K562 (cell line): ENCODE results near the gene NDUFV2. TPM values are rescaled to one million over a fixed set of nuclear protein-coding genes. Genes with fewer than 3 reads are reported as not detected.

Source experiments
- ATAC-seq: fragments of 200-7000 bp; cut with Tn5 transposase; 3 replicates; pipeline ENCODE4 v1.9.1; 2020; ENCODE audit warnings: moderate library complexity
- BruUV-seq: library from RNA; stranded (reverse); fragments of 400-500 nt; replicated peaks from 2 replicates; lab custom pipeline; 2021; lab: Mats Ljungman, UMichigan
- CTCF ChIA-PET: fragments of 300-600 bp; formaldehyde crosslinking; extraction: SDS; loops from one replicate; lab custom pipeline; 2021; ENCODE audit warnings: low intra/inter-chr PET ratio; lab: Yijun Ruan, JAX
- POLR2A ChIA-PET: fragments of 300-600, 350-650 bp; sonication (Branson Sonifier 250); formaldehyde crosslinking; extraction: SDS; loops from one replicate; lab custom pipeline; 2021; ENCODE audit warnings: antibody characterized with exemption, inconsistent platforms; lab: Yijun Ruan, JAX
- DNase-seq, 4 experiments: peaks; one replicate each; pipeline versions ENCODE4 v3.0.0 to v3.0.0-alpha.2; 2011 to 2018; ENCODE audit warnings: low spot score in 3 of 4, mixed read lengths in 3 of 4; ENCODE audit errors: extremely low read depth in 1 of 4
- FAIRE-seq: peaks from 2 replicates; lab custom pipeline; 2011; peaks lifted over from hg19 to GRCh38; lab: Jason Lieb, UNC
- H2AFZ ChIP-seq: 2 replicates; pipeline ENCODE4 v1.6.0; 2011; ENCODE audit warnings: low read depth, low read length, control low read depth, inconsistent platforms
- H3K27ac ChIP-seq: fragments of 200-600 bp; 3 replicates; pipeline ENCODE4 v1.8.0; 2011; ENCODE audit warnings: low read depth, mild to moderate bottlenecking, control low read depth, inconsistent platforms, low read length, moderate library complexity, mixed read lengths; ENCODE audit errors: extremely low read depth
- H3K27me3 ChIP-seq, 2 experiments: fragments of 300-600 bp in 1 of 2; 2 replicates in 1 of 2; 3 replicates in 1 of 2; pipeline versions ENCODE4 v1.6.0 to v1.8.0; 2011; ENCODE audit warnings: inconsistent platforms in 2 of 2, low read length in 2 of 2, mild to moderate bottlenecking in 1 of 2, mixed read lengths in 1 of 2, moderate library complexity in 1 of 2; ENCODE audit not compliant: control insufficient read depth in 2 of 2, insufficient read depth in 2 of 2
- H3K36me3 ChIP-seq: fragments of 300-600 bp; 3 replicates; pipeline ENCODE4 v1.8.0; 2011; ENCODE audit warnings: mild to moderate bottlenecking, low read length, inconsistent platforms; ENCODE audit not compliant: control insufficient read depth, insufficient read depth
- H3K4me1 ChIP-seq, 2 experiments: fragments of 200-600 bp in 1 of 2; replicated peaks in 1 of 2; 2 replicates in 1 of 2; 3 replicates in 1 of 2; pipeline versions ENCODE4 v1.5.1 to v1.8.0; 2011; ENCODE audit warnings: inconsistent platforms in 2 of 2, low read length in 2 of 2, mild to moderate bottlenecking in 1 of 2, mixed read lengths in 1 of 2, moderate library complexity in 1 of 2; ENCODE audit not compliant: control insufficient read depth in 2 of 2, insufficient read depth in 2 of 2
- H3K4me2 ChIP-seq: 2 replicates; pipeline ENCODE4 v1.6.1; 2011; ENCODE audit warnings: low read length, control low read depth, inconsistent platforms, mixed read lengths; ENCODE audit not compliant: insufficient read depth
- H3K4me3 ChIP-seq: fragments of 200-600 bp; sonication (generic), shearing (Covaris generic); 2 replicates; pipeline ENCODE4 v1.5.1; 2016; ENCODE audit warnings: control low read depth, inconsistent platforms
- H3K79me2 ChIP-seq: fragments of 200-600 bp; 3 replicates; pipeline ENCODE4 v1.8.0; 2011; ENCODE audit warnings: low read length, inconsistent platforms; ENCODE audit not compliant: control insufficient read depth, insufficient read depth
- H3K9ac ChIP-seq, 2 experiments: 2 replicates each; pipeline versions ENCODE4 v1.6.0 to v1.6.1; 2011; ENCODE audit warnings: low read depth in 2 of 2, low read length in 2 of 2, control low read depth in 1 of 2, inconsistent platforms in 1 of 2, mild to moderate bottlenecking in 1 of 2, mixed read lengths in 1 of 2; ENCODE audit not compliant: insufficient read depth in 1 of 2
- H3K9me1 ChIP-seq: one replicate; pipeline ENCODE4 v1.6.0; 2011; ENCODE audit warnings: inconsistent platforms, mild to moderate bottlenecking, low read length, moderate library complexity; ENCODE audit not compliant: control insufficient read depth, insufficient read depth
- H3K9me3 ChIP-seq: replicated peaks from 2 replicates; pipeline ENCODE4 v1.5.1; 2011; ENCODE audit warnings: low read depth, low read length, inconsistent platforms; ENCODE audit not compliant: control insufficient read depth, insufficient read depth
- H4K20me1 ChIP-seq: replicated peaks from 2 replicates; pipeline ENCODE4 v1.6.1; 2011; ENCODE audit warnings: low read length, inconsistent platforms, mixed read lengths; ENCODE audit not compliant: control insufficient read depth, insufficient read depth
- BRCA1 ChIP-seq, 2 experiments: fragments of 450-650 bp in 1 of 2; sonication (generic) in 1 of 2; formaldehyde crosslinking in 1 of 2; IDR thresholded peaks; 2 replicates each; pipeline versions ENCODE4 v1.5.0 to v1.6.1; 2017 to 2020; ENCODE audit warnings: mild to moderate bottlenecking in 1 of 2, missing genetic modification reagents in 1 of 2
- CCAR2 ChIP-seq: fragments of 200-400 bp; formaldehyde crosslinking; IDR thresholded peaks from 2 replicates; pipeline ENCODE4 v1.6.1; 2017; ENCODE audit warnings: mild to moderate bottlenecking, low read depth, low read length
- MCM3 ChIP-seq: fragments of 450-650 bp; IDR thresholded peaks from 2 replicates; pipeline ENCODE4 v1.6.1; 2016
- PHTF2 ChIP-seq: fragments of 250-450 bp; sonication (Bioruptor Pico); IDR thresholded peaks from 2 replicates; pipeline ENCODE4 v1.5.0; 2021; ENCODE audit warnings: mild to moderate bottlenecking
- STAT5B ChIP-seq: fragments of 250-450 bp; sonication (Bioruptor Pico); IDR thresholded peaks from 2 replicates; pipeline ENCODE4 v1.8.0; 2021; ENCODE audit warnings: mild to moderate bottlenecking, inconsistent platforms
- TFAM ChIP-seq: fragments of 250-450 bp; sonication (Bioruptor Pico); conservative IDR thresholded peaks from 2 replicates; pipeline ENCODE4 v1.5.0; 2021; ENCODE audit warnings: mild to moderate bottlenecking, moderate library complexity
- ZNF174 ChIP-seq: fragments of 250-450 bp; sonication (Bioruptor Pico); IDR thresholded peaks from 2 replicates; pipeline ENCODE4 v1.4.0; 2020; ENCODE audit warnings: mild to moderate bottlenecking
- WGBS: fragments of 100-300 bp; shearing (Covaris generic); methylation state at CpG from one replicate; pipeline ENCODE4 v1.1.6; 2016; ENCODE audit warnings: low coverage, mixed read lengths; ENCODE audit not compliant: insufficient coverage; ENCODE audit errors: missing lambda C conversion rate; 5-methylcytosine and 5-hydroxymethylcytosine counted together
- in situ Hi-C: fragments of 300-500 bp; cut with MboI; formaldehyde crosslinking; loops from 4 replicates; pipeline ENCODE4 v1.15.0; 2018; ENCODE audit warnings: inconsistent platforms, mixed read lengths
- intact Hi-C: fragments of 100-400 bp; cut with micrococcal nuclease; formaldehyde crosslinking; loops from 2 replicates; pipeline ENCODE4 v1.14.2; 2022
- polyA plus RNA-seq, 8 experiments: library from polyadenylated mRNA; depleted of rRNA in 4 of 8; stranded (reverse) in 5 of 8; unstranded in 3 of 8; fragments of >200 nt; fragmentation: Nextera tagmentation in 2 of 8; fragmentation: Illumina TruSeq in 1 of 8; extraction: Ambion mirVana in 2 of 8; extraction: Trizol in 1 of 8; gene quantifications; 2 replicates each; pipeline versions ENCODE4 v1.2.1 to v1.2.3, GENCODE V29; 2011 to 2014; ENCODE audit warnings: inconsistent platforms in 1 of 8, missing spikeins in 1 of 8
- total RNA-seq, 7 experiments: library from RNA; depleted of rRNA in 6 of 7; stranded (reverse); fragments of >200 nt in 6 of 7; fragmentation: Illumina TruSeq in 2 of 7; extraction: Trizol in 2 of 7; gene quantifications; 2 replicates each; pipeline versions ENCODE4 v1.2.1 to v1.2.3, GENCODE V29; 2011 to 2021; ENCODE audit warnings: low replicate concordance in 1 of 7
- TF ChIP-seq, protein P1 (sequence below): fragments of 150-350 bp; IDR thresholded peaks from 2 replicates; pipeline ENCODE4 v1.6.1; 2014; ENCODE audit warnings: low read depth, mild to moderate bottlenecking, low read length, borderline replicate concordance
- TF ChIP-seq, protein P2 (sequence below): fragments of 250-450 bp; sonication (Bioruptor Pico); IDR thresholded peaks from 2 replicates; pipeline ENCODE4 v1.5.0; 2020; ENCODE audit warnings: mild to moderate bottlenecking, borderline replicate concordance
- TF ChIP-seq, protein P3 (sequence below): IDR thresholded peaks from 2 replicates; pipeline ENCODE4 v1.6.1; 2016; ENCODE audit warnings: missing genetic modification characterization, missing compliant biosample characterization

Gene NDUFV2
- total and polyA plus RNA-seq, 9 of the 15 experiments (the other 6 are each of a cell fraction or from before 2014, with no cell fraction given) = 213 to 550 (median 384) TPM

DNA sequence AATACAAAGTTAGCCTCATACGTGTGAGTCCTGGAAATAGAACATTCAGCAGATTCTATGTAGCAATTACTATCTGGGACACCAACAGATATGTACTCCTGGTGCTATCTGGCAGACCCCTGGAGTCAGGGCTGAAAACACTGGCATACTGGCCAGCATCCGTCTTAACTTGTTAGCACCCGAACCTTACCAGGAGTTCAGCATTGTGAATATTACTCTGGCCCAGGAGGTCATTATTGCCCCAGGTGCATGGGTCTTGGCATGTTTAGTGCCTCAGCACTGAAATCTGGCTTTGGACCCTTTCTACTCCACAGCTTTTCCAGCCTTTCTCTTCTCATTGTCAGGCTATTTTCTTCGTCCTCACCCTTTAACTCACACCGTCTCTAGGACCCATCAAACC, 11.9 kb upstream of the NDUFV2 start:
- Histone ChIP-seq H3K9ac (no peak overlapping the region), H4K20me1 (no peaks in the 10 kb centered on the region), H3K27ac (no peak overlapping the region), H3K9me3 (no peaks in the 10 kb centered on the region), H3K79me2 (no peaks in the 10 kb centered on the region), H3K4me3 (no peak overlapping the region), H3K9me1 (peaks cover 3% of the 10 kb centered on the region), H3K27me3 (no peaks in the 10 kb centered on the region), H3K4me2 (no peak overlapping the region), H3K4me1 (peaks cover 3 to 16% of the 10 kb centered on the region in 2 experiments; a peak in 4 of 5 replicates), H2AFZ (peak overlapping the region; percentile 61), H3K36me3 (no peaks in the 10 kb centered on the region)
- FAIRE-seq (no peak), DNase-seq (no peak), ATAC-seq (no peak)
- no TSS peak for BruUV-seq
- WGBS = 62% methylated on average over 5 of the region's 5 CpGs
- intact Hi-C loops = no loop called here
- ChIA-PET POLR2A (interaction anchor here (0.7 to 1.9 kb wide), 2 partner anchors 10 to 47 kb away, joined by 3 to 5 read pairs; no protein-coding TSS in a partner anchor), CTCF (no interaction called here)
- in situ Hi-C loops = no loop called here
- no peak for TF ChIP-seq MCM3
- TF ChIP-seq, protein P1, sequence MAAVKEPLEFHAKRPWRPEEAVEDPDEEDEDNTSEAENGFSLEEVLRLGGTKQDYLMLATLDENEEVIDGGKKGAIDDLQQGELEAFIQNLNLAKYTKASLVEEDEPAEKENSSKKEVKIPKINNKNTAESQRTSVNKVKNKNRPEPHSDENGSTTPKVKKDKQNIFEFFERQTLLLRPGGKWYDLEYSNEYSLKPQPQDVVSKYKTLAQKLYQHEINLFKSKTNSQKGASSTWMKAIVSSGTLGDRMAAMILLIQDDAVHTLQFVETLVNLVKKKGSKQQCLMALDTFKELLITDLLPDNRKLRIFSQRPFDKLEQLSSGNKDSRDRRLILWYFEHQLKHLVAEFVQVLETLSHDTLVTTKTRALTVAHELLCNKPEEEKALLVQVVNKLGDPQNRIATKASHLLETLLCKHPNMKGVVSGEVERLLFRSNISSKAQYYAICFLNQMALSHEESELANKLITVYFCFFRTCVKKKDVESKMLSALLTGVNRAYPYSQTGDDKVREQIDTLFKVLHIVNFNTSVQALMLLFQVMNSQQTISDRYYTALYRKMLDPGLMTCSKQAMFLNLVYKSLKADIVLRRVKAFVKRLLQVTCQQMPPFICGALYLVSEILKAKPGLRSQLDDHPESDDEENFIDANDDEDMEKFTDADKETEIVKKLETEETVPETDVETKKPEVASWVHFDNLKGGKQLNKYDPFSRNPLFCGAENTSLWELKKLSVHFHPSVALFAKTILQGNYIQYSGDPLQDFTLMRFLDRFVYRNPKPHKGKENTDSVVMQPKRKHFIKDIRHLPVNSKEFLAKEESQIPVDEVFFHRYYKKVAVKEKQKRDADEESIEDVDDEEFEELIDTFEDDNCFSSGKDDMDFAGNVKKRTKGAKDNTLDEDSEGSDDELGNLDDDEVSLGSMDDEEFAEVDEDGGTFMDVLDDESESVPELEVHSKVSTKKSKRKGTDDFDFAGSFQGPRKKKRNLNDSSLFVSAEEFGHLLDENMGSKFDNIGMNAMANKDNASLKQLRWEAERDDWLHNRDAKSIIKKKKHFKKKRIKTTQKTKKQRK = no peak
- TF ChIP-seq STAT5B (CRISPR knock-in tag) = no peak
- TF ChIP-seq PHTF2 = no peak
- TF ChIP-seq CCAR2 = no peak
- TF ChIP-seq TFAM (CRISPR knock-in tag) = no peak
- TF ChIP-seq, protein P2, sequence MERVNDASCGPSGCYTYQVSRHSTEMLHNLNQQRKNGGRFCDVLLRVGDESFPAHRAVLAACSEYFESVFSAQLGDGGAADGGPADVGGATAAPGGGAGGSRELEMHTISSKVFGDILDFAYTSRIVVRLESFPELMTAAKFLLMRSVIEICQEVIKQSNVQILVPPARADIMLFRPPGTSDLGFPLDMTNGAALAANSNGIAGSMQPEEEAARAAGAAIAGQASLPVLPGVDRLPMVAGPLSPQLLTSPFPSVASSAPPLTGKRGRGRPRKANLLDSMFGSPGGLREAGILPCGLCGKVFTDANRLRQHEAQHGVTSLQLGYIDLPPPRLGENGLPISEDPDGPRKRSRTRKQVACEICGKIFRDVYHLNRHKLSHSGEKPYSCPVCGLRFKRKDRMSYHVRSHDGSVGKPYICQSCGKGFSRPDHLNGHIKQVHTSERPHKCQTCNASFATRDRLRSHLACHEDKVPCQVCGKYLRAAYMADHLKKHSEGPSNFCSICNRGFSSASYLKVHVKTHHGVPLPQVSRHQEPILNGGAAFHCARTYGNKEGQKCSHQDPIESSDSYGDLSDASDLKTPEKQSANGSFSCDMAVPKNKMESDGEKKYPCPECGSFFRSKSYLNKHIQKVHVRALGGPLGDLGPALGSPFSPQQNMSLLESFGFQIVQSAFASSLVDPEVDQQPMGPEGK (CRISPR knock-in tag) = no peak
- no peak for TF ChIP-seq BRCA1 (IDR thresholded peaks at IDR 0.05)
- TF ChIP-seq BRCA1 (CRISPR knock-in tag; IDR thresholded peaks at IDR 0.05) = no peak
- no peak for TF ChIP-seq ZNF174 (CRISPR knock-in tag)
- TF ChIP-seq, protein P3, sequence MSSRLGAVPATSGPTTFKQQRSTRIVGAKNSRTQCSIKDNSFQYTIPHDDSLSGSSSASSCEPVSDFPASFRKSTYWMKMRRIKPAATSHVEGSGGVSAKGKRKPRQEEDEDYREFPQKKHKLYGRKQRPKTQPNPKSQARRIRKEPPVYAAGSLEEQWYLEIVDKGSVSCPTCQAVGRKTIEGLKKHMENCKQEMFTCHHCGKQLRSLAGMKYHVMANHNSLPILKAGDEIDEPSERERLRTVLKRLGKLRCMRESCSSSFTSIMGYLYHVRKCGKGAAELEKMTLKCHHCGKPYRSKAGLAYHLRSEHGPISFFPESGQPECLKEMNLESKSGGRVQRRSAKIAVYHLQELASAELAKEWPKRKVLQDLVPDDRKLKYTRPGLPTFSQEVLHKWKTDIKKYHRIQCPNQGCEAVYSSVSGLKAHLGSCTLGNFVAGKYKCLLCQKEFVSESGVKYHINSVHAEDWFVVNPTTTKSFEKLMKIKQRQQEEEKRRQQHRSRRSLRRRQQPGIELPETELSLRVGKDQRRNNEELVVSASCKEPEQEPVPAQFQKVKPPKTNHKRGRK (tag) = no peak
